HG02970 (cell line): ENCODE data around the gene TRIM49B.
"Not testable (repeated sequence)": the region's sequence is repeated elsewhere in the genome, so short reads cannot be mapped to it uniquely, and the experiment has no call there.

Experiments used
- ATAC-seq: cut with Tn5 transposase; IDR thresholded peaks from one replicate; pipeline ENCODE4 v1.9.1; 2021; ENCODE audit warnings: mild to moderate bottlenecking, moderate library complexity, moderate number of reproducible peaks; ENCODE audit not compliant: unreplicated experiment, low FRiP score

The TRIM49B gene

GRCh38 chr11:49028523-49028922 is at the start of gene TRIM49B:
Gene TRIM49B, plus strand, starts transcription at chr11:49028823. Its CDS starts 2,777 bp downstream, at chr11:49031600.
- not testable (repeated sequence) for ATAC-seq

- not testable (repeated sequence) for ATAC-seq
Observed at GRCh38 chr11:48983785-48984184, 44.8 kb upstream of the TRIM49B start, which contains the start of gene TRIM51G. Gene TRIM51G, minus strand, starts transcription at chr11:48983885. Its CDS starts 2,190 bp downstream, at chr11:48981695.

- not testable (repeated sequence) for ATAC-seq
Observed at GRCh38 chr11:49048229-49048628, 19.6 kb downstream of the TRIM49B start.

- ATAC-seq: not testable (repeated sequence)
Observed at GRCh38 chr11:49049821-49050220, 21.2 kb downstream of the TRIM49B start.

GRCh38 chr11:49059012-49059411 is 30.4 kb downstream of the TRIM49B start, which contains the start of gene TRIM64C:
Gene TRIM64C, minus strand, starts transcription at chr11:49059112. Its CDS starts 0 bp downstream, at chr11:49059112.
- not testable (repeated sequence) for ATAC-seq

GRCh38 chr11:49069897-49070296 is 41.3 kb downstream of the TRIM49B start:
- not testable (repeated sequence) for ATAC-seq
